Measurements from ENCODE around the gene ARL15. TPM values are rescaled to one million over a fixed set of nuclear protein-coding genes. Genes with fewer than 3 reads are reported as not detected.

ARL15 gene
- total RNA-seq, 6 donors from 2014 or later = 6.7 to 36.4 (median 20.7) TPM

DNA sequence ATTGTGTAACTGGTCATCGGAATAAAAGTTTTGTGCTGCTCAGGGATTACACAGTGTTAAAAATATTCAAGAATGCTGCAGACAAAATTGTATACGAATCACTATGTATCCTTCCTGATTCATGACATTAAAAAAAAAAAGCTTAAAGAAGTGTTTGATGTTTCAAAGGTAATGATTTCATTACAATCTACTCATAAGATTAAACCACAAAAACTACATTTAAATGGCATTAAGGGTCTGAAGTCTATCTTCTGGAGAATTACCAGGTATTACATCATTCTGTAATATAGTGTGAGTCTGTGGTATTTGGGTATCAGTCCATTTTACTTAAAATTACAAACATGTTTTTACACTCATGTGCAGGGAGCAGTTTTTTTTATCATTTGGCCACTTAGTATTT lies 425.5 kb downstream of the ARL15 start:
- Histone ChIP-seq H3K27me3 (no peaks in the 10 kb centered on the region), H3K9me3 (no peaks in the 10 kb centered on the region), H3K4me1 (no peaks in the 10 kb centered on the region), H3K36me3 (no peaks in the 10 kb centered on the region), H3K27ac (no peak overlapping the region), H3K4me3 (no peak overlapping the region)
- ATAC-seq (ENCODE audit: low FRiP score in 2 of 2) = no peak
- 81 to 82% methylated on average over 2 of the region's 2 CpGs for WGBS, 2 donors
- no peak for DNase-seq
- no peak for TF ChIP-seq POLR2AphosphoS5 (IDR thresholded peaks at IDR 0.05)
- TF ChIP-seq, protein P1, sequence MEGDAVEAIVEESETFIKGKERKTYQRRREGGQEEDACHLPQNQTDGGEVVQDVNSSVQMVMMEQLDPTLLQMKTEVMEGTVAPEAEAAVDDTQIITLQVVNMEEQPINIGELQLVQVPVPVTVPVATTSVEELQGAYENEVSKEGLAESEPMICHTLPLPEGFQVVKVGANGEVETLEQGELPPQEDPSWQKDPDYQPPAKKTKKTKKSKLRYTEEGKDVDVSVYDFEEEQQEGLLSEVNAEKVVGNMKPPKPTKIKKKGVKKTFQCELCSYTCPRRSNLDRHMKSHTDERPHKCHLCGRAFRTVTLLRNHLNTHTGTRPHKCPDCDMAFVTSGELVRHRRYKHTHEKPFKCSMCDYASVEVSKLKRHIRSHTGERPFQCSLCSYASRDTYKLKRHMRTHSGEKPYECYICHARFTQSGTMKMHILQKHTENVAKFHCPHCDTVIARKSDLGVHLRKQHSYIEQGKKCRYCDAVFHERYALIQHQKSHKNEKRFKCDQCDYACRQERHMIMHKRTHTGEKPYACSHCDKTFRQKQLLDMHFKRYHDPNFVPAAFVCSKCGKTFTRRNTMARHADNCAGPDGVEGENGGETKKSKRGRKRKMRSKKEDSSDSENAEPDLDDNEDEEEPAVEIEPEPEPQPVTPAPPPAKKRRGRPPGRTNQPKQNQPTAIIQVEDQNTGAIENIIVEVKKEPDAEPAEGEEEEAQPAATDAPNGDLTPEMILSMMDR (IDR thresholded peaks at IDR 0.05) = no peak
- TF ChIP-seq EP300 (IDR thresholded peaks at IDR 0.05) = no peak
- TF ChIP-seq POLR2A (IDR thresholded peaks at IDR 0.05) = no peak

- H3K9me3 ChIP-seq = no peaks in the 10 kb centered on the region
- H3K27ac ChIP-seq = no peak overlapping the region
- no peak overlapping the region for H3K4me3 ChIP-seq
- ATAC-seq (ENCODE audit: low FRiP score in 2 of 2) (no peak), DNase-seq (no peak)
- WGBS, 2 donors = 68% methylated on average over 14 of the region's 14 CpGs
- H3K27me3 ChIP-seq = no peaks in the 10 kb centered on the region
- H3K36me3 ChIP-seq = no peaks in the 10 kb centered on the region
- no peaks in the 10 kb centered on the region for H3K4me1 ChIP-seq
- TF ChIP-seq, protein P1 (IDR thresholded peaks at IDR 0.05) = no peak
- no peak for TF ChIP-seq POLR2A (IDR thresholded peaks at IDR 0.05)
- no peak for TF ChIP-seq POLR2AphosphoS5 (IDR thresholded peaks at IDR 0.05)
- no peak for TF ChIP-seq EP300 (IDR thresholded peaks at IDR 0.05)
Observed at GRCh38 chr5:53884417-53884816, 426.0 kb downstream of the ARL15 start.

GRCh38 chr5:53882676-53883031 lies 427.7 kb downstream of the ARL15 start:
- Histone ChIP-seq H3K27ac (no peak overlapping the region), H3K4me1 (no peaks in the 10 kb centered on the region), H3K4me3 (no peak overlapping the region), H3K36me3 (no peaks in the 10 kb centered on the region), H3K9me3 (no peaks in the 10 kb centered on the region), H3K27me3 (no peaks in the 10 kb centered on the region)
- DNase-seq (no peak), ATAC-seq (ENCODE audit: low FRiP score in 2 of 2) (no peak)
- no peak for TF ChIP-seq EP300 (IDR thresholded peaks at IDR 0.05)
- TF ChIP-seq POLR2AphosphoS5 (IDR thresholded peaks at IDR 0.05) = no peak
- TF ChIP-seq, protein P1 (IDR thresholded peaks at IDR 0.05) = no peak
- no peak for TF ChIP-seq POLR2A (IDR thresholded peaks at IDR 0.05)

DNA sequence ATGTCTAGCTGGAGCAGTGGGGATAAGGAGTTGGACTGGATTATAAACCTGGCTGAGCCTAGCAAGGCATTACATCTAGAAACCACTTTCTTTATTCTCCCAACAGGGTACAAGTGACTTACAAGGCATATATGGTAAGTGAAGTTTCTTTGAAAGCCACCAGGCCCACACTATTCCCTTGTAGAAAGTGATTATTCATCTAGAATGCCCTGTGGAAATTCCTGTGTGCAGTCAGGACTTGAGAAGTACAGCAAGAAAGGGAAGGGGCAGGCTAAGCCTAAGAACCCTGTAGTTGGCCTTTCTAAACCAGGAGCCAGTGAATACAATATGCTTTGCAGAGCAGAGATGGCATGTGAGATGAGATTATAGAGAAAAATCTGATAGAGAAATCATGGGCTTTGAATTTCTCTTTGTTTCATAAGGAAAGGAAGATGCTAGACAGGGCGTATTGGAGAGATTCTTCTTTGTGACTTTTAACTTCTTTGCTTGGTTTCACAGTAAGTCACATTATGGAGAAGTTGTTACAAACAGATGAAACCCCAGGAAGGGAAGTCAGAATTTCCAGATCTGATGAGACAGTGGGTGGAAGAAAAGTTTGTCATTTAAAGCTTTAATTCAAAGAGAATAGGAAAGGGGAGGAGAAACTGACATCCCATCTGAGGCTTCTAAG lies 428.2 kb downstream of the ARL15 start:
- DNase-seq = no peak
- no peak for ATAC-seq (ENCODE audit: low FRiP score in 2 of 2)
- 73 to 77% methylated on average over 1 of the region's 1 CpG for WGBS, 2 donors

More for the DNA sequence above, 428.2 kb downstream of the ARL15 start:
- Histone ChIP-seq H3K27me3 (no peaks in the 10 kb centered on the region), H3K36me3 (no peaks in the 10 kb centered on the region), H3K4me1 (no peaks in the 10 kb centered on the region), H3K9me3 (no peaks in the 10 kb centered on the region), H3K4me3 (no peak overlapping the region), H3K27ac (no peak overlapping the region)
- no peak for TF ChIP-seq POLR2AphosphoS5 (IDR thresholded peaks at IDR 0.05)
- no peak for TF ChIP-seq POLR2A (IDR thresholded peaks at IDR 0.05)
- TF ChIP-seq EP300 (IDR thresholded peaks at IDR 0.05) = no peak
- TF ChIP-seq, protein P1 (IDR thresholded peaks at IDR 0.05) = no peak

Data from upper lobe of left lung (tissue), 6 donors.